GM12878 (cell line): ENCODE data around the gene ARL3. TPM values are rescaled to one million over a fixed set of nuclear protein-coding genes. Genes with fewer than 3 reads are reported as not detected.

Experiments
- ATAC-seq: fragments of 200-7000 bp; cut with Tn5 transposase; 3 replicates; pipeline ENCODE4 v1.9.1; 2020; ENCODE audit warnings: mild to moderate bottlenecking, moderate library complexity
- BruUV-seq: library from RNA; stranded (reverse); fragments of 400-500 nt; replicated peaks from 2 replicates; lab custom pipeline; 2021; lab: Mats Ljungman, UMichigan
- CTCF ChIA-PET: fragments of 300-600 bp; sonication (Branson Sonifier 250); formaldehyde crosslinking; extraction: SDS; loops from one replicate; lab custom pipeline; 2021; ENCODE audit warnings: inconsistent platforms; lab: Yijun Ruan, JAX
- POLR2A ChIA-PET: fragments of 350-600 bp; formaldehyde crosslinking; extraction: SDS; loops from one replicate; lab custom pipeline; 2021; ENCODE audit warnings: inconsistent platforms; lab: Charles Lee
- RAD21 ChIA-PET: fragments of 300-600 bp; sonication (Branson Sonifier 250); formaldehyde crosslinking; loops from one replicate; lab custom pipeline; 2023; ENCODE audit warnings: antibody characterized with exemption; ENCODE audit not compliant: unreplicated experiment; lab: Charles Lee
- SMC1A ChIA-PET: fragments of 300-600 bp; sonication (Branson Sonifier 250); formaldehyde crosslinking; loops from one replicate; lab custom pipeline; 2023; ENCODE audit not compliant: unreplicated experiment, uncharacterized antibody; lab: Charles Lee
- DNase-seq: peaks from one replicate; pipeline ENCODE4 v3.0.0-alpha.2; 2011; ENCODE audit warnings: low read depth, low spot score
- FAIRE-seq: peaks from 3 replicates; lab custom pipeline; 2011; peaks lifted over from hg19 to GRCh38; lab: Jason Lieb, UNC
- H2AFZ ChIP-seq: 2 replicates; pipeline ENCODE4 v1.6.0; 2011; ENCODE audit warnings: low read depth, low read length, control low read depth; ENCODE audit not compliant: control insufficient read depth
- H3K27ac ChIP-seq: 2 replicates; pipeline ENCODE4 v1.5.1; 2011; ENCODE audit warnings: control low read depth; ENCODE audit not compliant: control insufficient read depth, insufficient read depth
- H3K27me3 ChIP-seq, 2 experiments: replicated peaks in 1 of 2; 2 replicates each; pipeline versions ENCODE4 v1.6.0 to v1.6.1; 2011; ENCODE audit warnings: low read length in 1 of 2; ENCODE audit not compliant: control insufficient read depth in 2 of 2, insufficient read depth in 2 of 2
- H3K36me3 ChIP-seq, 2 experiments: 2 replicates each; pipeline ENCODE4 v1.5.1; 2011; ENCODE audit warnings: low read length in 1 of 2; ENCODE audit not compliant: control insufficient read depth in 2 of 2, insufficient read depth in 2 of 2
- H3K4me1 ChIP-seq: 2 replicates; pipeline ENCODE4 v1.6.1; 2011; ENCODE audit warnings: mild to moderate bottlenecking, low read length, moderate library complexity, mixed read lengths; ENCODE audit not compliant: control insufficient read depth, insufficient read depth
- H3K4me2 ChIP-seq: 2 replicates; pipeline ENCODE4 v1.6.0; 2011; ENCODE audit warnings: control low read depth; ENCODE audit not compliant: control insufficient read depth, insufficient read depth
- H3K4me3 ChIP-seq: fragments of 200-600 bp; sonication (generic); 2 replicates; pipeline ENCODE4 v1.5.1; 2016
- H3K79me2 ChIP-seq: 2 replicates; pipeline ENCODE4 v1.6.0; 2011; ENCODE audit warnings: low read length; ENCODE audit not compliant: control insufficient read depth, insufficient read depth
- H3K9ac ChIP-seq: 2 replicates; pipeline ENCODE4 v1.8.0; 2011; ENCODE audit warnings: low read length, control low read depth, mixed read lengths; ENCODE audit not compliant: control insufficient read depth, insufficient read depth
- H3K9me3 ChIP-seq: replicated peaks from 3 replicates; pipeline ENCODE4 v1.5.1; 2011; ENCODE audit warnings: mild to moderate bottlenecking, low read length; ENCODE audit not compliant: control insufficient read depth, insufficient read depth
- H4K20me1 ChIP-seq: 2 replicates; pipeline ENCODE4 v1.6.0; 2011; ENCODE audit not compliant: control insufficient read depth, insufficient read depth
- CHD4 ChIP-seq: fragments of 200-600 bp; sonication (generic); IDR thresholded peaks from 2 replicates; pipeline ENCODE4 v1.6.1; 2016; ENCODE audit warnings: mild to moderate bottlenecking
- GABPA ChIP-seq: IDR thresholded peaks from 2 replicates; pipeline ENCODE4 v1.6.1; 2014; ENCODE audit warnings: antibody characterized with exemption, low read depth, mild to moderate bottlenecking, inconsistent platforms
- HCFC1 ChIP-seq: fragments of 150-350 bp; IDR thresholded peaks from 2 replicates; pipeline ENCODE4 v1.6.1; 2014; ENCODE audit warnings: low read length
- NFXL1 ChIP-seq: fragments of 450-650 bp; IDR thresholded peaks from 2 replicates; pipeline ENCODE4 v1.6.1; 2017; ENCODE audit warnings: antibody characterized with exemption, mild to moderate bottlenecking, borderline replicate concordance
- NFYA ChIP-seq: IDR thresholded peaks from 2 replicates; pipeline ENCODE4 v1.6.1; 2011; ENCODE audit warnings: low read depth, mild to moderate bottlenecking, low read length, improper control_type of control experiment, borderline replicate concordance
- PAX5 ChIP-seq: IDR thresholded peaks from 2 replicates; pipeline ENCODE4 v1.6.1; 2011; ENCODE audit warnings: low read depth, low read length, borderline replicate concordance
- SREBF1 ChIP-seq: IDR thresholded peaks from 2 replicates; pipeline ENCODE4 v1.6.1; 2012; ENCODE audit warnings: mild to moderate bottlenecking, low read length
- WGBS: methylation state at CpG from one replicate; pipeline ENCODE4 v1.1.6; 2016; ENCODE audit warnings: low lambda C conversion rate; ENCODE audit not compliant: insufficient replicate concordance, insufficient coverage; ENCODE audit errors: missing lambda C conversion rate; 5-methylcytosine and 5-hydroxymethylcytosine counted together
- in situ Hi-C: fragments of 300-500 bp; cut with MboI; formaldehyde crosslinking; loops from 9 replicates; pipeline ENCODE4 v1.14.3; 2018; ENCODE audit warnings: mixed read lengths
- intact Hi-C: fragments of 100-400 bp; cut with micrococcal nuclease; formaldehyde crosslinking; loops from one replicate; pipeline ENCODE4 v1.14.2; 2022; ENCODE audit not compliant: unreplicated experiment
- polyA plus RNA-seq, 11 experiments: library from polyadenylated mRNA; depleted of rRNA in 4 of 11; unstranded in 6 of 11; stranded (reverse) in 5 of 11; fragments of >200 nt; fragmentation: Nextera tagmentation in 4 of 11; fragmentation: Illumina TruSeq in 1 of 11; extraction: Ambion mirVana in 4 of 11; extraction: Trizol in 1 of 11; gene quantifications; 1 replicate in 1 of 11; 2 replicates in 10 of 11; pipeline versions ENCODE4 v1.2.1 to v1.2.3, GENCODE V29; 2011 to 2016; ENCODE audit warnings: inconsistent platforms in 2 of 11, missing spikeins in 2 of 11, low read depth in 1 of 11
- total RNA-seq, 4 experiments: library from RNA; depleted of rRNA in 3 of 4; stranded (reverse); fragments of >200 nt in 3 of 4; fragmentation: Illumina TruSeq in 1 of 4; extraction: Trizol in 1 of 4; gene quantifications; 2 replicates each; pipeline versions ENCODE4 v1.2.1 to v1.2.3, GENCODE V29; 2013 to 2021
- TF ChIP-seq, protein P1 (sequence below): fragments of 450-650 bp; IDR thresholded peaks from 2 replicates; pipeline ENCODE4 v1.6.1; 2014; ENCODE audit warnings: mild to moderate bottlenecking
- TF ChIP-seq, protein P2 (sequence below): IDR thresholded peaks from 2 replicates; pipeline ENCODE4 v1.6.1; 2012; ENCODE audit warnings: low read length, inconsistent platforms
- TF ChIP-seq, protein P3 (sequence below): IDR thresholded peaks from 2 replicates; pipeline ENCODE4 v1.6.1; 2012; ENCODE audit warnings: improper control_type of control experiment, low read depth, low read length; ENCODE audit not compliant: insufficient replicate concordance
- TF ChIP-seq, protein P4 (sequence below): fragments of 450-650 bp; IDR thresholded peaks from 2 replicates; pipeline ENCODE4 v1.6.1; 2016; ENCODE audit warnings: mild to moderate bottlenecking, moderate library complexity, borderline replicate concordance

ARL3 gene
- total and polyA plus RNA-seq, 10 of the 15 experiments (the other 5 are each of a cell fraction or from before 2014, with no cell fraction given), result 4.9 to 26.1 (median 11.0) TPM

DNA sequence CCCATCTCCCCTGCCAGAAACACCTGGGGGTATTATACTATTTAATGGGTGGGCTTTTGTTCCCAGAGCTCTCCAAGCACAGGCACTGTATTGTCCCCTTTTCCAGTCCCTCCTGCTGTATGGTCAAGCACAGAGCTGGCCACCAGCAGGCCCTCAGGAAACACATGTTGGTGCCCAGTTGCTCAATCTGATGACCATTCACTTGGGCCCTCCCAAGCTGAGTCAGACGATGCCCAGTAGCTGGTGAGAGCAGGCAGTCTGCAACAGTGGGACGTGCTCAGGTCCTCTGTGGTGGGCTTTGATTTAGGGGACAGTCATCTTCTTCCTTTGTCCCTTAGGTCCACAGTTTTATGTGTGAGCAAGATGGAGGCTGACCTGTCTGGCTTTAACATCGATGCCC, 12.1 kb upstream of the ARL3 start:
- in situ Hi-C loops, result loop anchor here (5.0 kb wide), 1 partner anchor 176 kb away; no protein-coding TSS in a partner anchor
- no peak overlapping the region for H3K4me3 ChIP-seq
- ChIA-PET CTCF (interaction anchor here (1.3 to 2.9 kb wide), 6 partner anchors 12 to 174 kb away, joined by 3 to 13 read pairs (median 6); partner anchors contain the start of genes ARL3 and SFXN2), RAD21 (interaction anchor here (2.4 kb wide), 1 partner anchor 175 kb away, joined by 10 read pairs; no protein-coding TSS in a partner anchor), SMC1A (interaction anchor here (1.0 to 2.4 kb wide), 2 partner anchors 18 to 176 kb away, joined by 3 to 13 read pairs; no protein-coding TSS in a partner anchor), POLR2A (interaction anchor here (1.2 to 1.9 kb wide), 2 partner anchors 17 to 177 kb away, joined by 3 to 4 read pairs; partner anchors contain the start of gene WBP1L)
- WGBS, result 92% methylated on average over 3 of the region's 3 CpGs
- ATAC-seq (no peak), DNase-seq (no peak), FAIRE-seq (no peak)
- peaks cover 6 to 13% of the 10 kb centered on the region in 2 experiments; a peak in 3 of 4 replicates for H3K36me3 ChIP-seq
- no peaks in the 10 kb centered on the region for H3K4me1 ChIP-seq
- no peak overlapping the region for H3K9ac ChIP-seq
- no TSS peak for BruUV-seq
- H3K79me2 ChIP-seq, result no peaks in the 10 kb centered on the region
- no peak overlapping the region for H3K27ac ChIP-seq
- no peaks in the 10 kb centered on the region for H4K20me1 ChIP-seq
- H2AFZ ChIP-seq, result no peak overlapping the region
- H3K9me3 ChIP-seq, result no peaks in the 10 kb centered on the region
- intact Hi-C loops, result loop anchor here (5.0 to 10.0 kb wide), 2 partner anchors 111 to 339 kb away; partner anchors contain the start of gene CYP17A1
- H3K27me3 ChIP-seq, result no peaks in the 10 kb centered on the region
- H3K4me2 ChIP-seq, result no peak overlapping the region
- no peak for TF ChIP-seq GABPA
- TF ChIP-seq, protein P1, sequence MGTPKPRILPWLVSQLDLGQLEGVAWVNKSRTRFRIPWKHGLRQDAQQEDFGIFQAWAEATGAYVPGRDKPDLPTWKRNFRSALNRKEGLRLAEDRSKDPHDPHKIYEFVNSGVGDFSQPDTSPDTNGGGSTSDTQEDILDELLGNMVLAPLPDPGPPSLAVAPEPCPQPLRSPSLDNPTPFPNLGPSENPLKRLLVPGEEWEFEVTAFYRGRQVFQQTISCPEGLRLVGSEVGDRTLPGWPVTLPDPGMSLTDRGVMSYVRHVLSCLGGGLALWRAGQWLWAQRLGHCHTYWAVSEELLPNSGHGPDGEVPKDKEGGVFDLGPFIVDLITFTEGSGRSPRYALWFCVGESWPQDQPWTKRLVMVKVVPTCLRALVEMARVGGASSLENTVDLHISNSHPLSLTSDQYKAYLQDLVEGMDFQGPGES, result no peak
- TF ChIP-seq, protein P2, sequence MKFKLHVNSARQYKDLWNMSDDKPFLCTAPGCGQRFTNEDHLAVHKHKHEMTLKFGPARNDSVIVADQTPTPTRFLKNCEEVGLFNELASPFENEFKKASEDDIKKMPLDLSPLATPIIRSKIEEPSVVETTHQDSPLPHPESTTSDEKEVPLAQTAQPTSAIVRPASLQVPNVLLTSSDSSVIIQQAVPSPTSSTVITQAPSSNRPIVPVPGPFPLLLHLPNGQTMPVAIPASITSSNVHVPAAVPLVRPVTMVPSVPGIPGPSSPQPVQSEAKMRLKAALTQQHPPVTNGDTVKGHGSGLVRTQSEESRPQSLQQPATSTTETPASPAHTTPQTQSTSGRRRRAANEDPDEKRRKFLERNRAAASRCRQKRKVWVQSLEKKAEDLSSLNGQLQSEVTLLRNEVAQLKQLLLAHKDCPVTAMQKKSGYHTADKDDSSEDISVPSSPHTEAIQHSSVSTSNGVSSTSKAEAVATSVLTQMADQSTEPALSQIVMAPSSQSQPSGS, result no peak
- no peak for TF ChIP-seq PAX5
- no peak for TF ChIP-seq NFYA
- no peak for TF ChIP-seq NFXL1
- TF ChIP-seq, protein P3, sequence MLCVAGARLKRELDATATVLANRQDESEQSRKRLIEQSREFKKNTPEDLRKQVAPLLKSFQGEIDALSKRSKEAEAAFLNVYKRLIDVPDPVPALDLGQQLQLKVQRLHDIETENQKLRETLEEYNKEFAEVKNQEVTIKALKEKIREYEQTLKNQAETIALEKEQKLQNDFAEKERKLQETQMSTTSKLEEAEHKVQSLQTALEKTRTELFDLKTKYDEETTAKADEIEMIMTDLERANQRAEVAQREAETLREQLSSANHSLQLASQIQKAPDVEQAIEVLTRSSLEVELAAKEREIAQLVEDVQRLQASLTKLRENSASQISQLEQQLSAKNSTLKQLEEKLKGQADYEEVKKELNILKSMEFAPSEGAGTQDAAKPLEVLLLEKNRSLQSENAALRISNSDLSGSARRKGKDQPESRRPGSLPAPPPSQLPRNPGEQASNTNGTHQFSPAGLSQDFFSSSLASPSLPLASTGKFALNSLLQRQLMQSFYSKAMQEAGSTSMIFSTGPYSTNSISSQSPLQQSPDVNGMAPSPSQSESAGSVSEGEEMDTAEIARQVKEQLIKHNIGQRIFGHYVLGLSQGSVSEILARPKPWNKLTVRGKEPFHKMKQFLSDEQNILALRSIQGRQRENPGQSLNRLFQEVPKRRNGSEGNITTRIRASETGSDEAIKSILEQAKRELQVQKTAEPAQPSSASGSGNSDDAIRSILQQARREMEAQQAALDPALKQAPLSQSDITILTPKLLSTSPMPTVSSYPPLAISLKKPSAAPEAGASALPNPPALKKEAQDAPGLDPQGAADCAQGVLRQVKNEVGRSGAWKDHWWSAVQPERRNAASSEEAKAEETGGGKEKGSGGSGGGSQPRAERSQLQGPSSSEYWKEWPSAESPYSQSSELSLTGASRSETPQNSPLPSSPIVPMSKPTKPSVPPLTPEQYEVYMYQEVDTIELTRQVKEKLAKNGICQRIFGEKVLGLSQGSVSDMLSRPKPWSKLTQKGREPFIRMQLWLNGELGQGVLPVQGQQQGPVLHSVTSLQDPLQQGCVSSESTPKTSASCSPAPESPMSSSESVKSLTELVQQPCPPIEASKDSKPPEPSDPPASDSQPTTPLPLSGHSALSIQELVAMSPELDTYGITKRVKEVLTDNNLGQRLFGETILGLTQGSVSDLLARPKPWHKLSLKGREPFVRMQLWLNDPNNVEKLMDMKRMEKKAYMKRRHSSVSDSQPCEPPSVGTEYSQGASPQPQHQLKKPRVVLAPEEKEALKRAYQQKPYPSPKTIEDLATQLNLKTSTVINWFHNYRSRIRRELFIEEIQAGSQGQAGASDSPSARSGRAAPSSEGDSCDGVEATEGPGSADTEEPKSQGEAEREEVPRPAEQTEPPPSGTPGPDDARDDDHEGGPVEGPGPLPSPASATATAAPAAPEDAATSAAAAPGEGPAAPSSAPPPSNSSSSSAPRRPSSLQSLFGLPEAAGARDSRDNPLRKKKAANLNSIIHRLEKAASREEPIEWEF, result no peak
- no peak for TF ChIP-seq SREBF1
- TF ChIP-seq HCFC1, result no peak
- TF ChIP-seq, protein P4, sequence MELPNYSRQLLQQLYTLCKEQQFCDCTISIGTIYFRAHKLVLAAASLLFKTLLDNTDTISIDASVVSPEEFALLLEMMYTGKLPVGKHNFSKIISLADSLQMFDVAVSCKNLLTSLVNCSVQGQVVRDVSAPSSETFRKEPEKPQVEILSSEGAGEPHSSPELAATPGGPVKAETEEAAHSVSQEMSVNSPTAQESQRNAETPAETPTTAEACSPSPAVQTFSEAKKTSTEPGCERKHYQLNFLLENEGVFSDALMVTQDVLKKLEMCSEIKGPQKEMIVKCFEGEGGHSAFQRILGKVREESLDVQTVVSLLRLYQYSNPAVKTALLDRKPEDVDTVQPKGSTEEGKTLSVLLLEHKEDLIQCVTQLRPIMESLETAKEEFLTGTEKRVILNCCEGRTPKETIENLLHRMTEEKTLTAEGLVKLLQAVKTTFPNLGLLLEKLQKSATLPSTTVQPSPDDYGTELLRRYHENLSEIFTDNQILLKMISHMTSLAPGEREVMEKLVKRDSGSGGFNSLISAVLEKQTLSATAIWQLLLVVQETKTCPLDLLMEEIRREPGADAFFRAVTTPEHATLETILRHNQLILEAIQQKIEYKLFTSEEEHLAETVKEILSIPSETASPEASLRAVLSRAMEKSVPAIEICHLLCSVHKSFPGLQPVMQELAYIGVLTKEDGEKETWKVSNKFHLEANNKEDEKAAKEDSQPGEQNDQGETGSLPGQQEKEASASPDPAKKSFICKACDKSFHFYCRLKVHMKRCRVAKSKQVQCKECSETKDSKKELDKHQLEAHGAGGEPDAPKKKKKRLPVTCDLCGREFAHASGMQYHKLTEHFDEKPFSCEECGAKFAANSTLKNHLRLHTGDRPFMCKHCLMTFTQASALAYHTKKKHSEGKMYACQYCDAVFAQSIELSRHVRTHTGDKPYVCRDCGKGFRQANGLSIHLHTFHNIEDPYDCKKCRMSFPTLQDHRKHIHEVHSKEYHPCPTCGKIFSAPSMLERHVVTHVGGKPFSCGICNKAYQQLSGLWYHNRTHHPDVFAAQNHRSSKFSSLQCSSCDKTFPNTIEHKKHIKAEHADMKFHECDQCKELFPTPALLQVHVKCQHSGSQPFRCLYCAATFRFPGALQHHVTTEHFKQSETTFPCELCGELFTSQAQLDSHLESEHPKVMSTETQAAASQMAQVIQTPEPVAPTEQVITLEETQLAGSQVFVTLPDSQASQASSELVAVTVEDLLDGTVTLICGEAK, result no peak
- TF ChIP-seq CHD4, result no peak
